Body of pancreas (tissue), 4 donors: ENCODE data around the gene CUEDC2. TPM values are rescaled to one million over a fixed set of nuclear protein-coding genes. Genes with fewer than 3 reads are reported as not detected.
A peak's percentile ranks its signal among the peaks of the same experiment; 100 is the strongest.

Experiments used
- ATAC-seq: fragments of 150-250 bp; one replicate; pipeline ENCODE4 v1.9.1; 2016
- DNase-seq, 4 donors: peaks; one replicate each; pipeline ENCODE4 v3.0.0-alpha.2; 2019
- H3K27ac ChIP-seq, 4 donors: fragments of 200-600 bp; sonication (generic); 1 replicate in 3 of 4; 2 replicates in 1 of 4; pipeline versions ENCODE4 v1.5.1 to v1.6.1; 2016 to 2019; ENCODE audit warnings: mild to moderate bottlenecking in 1 of 4, mixed read lengths in 1 of 4, moderate library complexity in 1 of 4
- H3K27me3 ChIP-seq, 2 donors: fragments of 200-600 bp; sonication (generic); one replicate each; pipeline ENCODE4 v1.6.0; 2016; ENCODE audit warnings: mild to moderate bottlenecking in 1 of 2
- H3K36me3 ChIP-seq, 2 donors: fragments of 200-600 bp; sonication (generic); replicated peaks in 1 of 2; 2 replicates each; pipeline ENCODE4 v1.5.1; 2016; ENCODE audit warnings: low read depth in 2 of 2; ENCODE audit not compliant: insufficient read depth in 1 of 2
- H3K4me1 ChIP-seq: fragments of 200-600 bp; sonication (generic); one replicate; pipeline ENCODE4 v1.6.0; 2016
- H3K4me3 ChIP-seq, 2 donors: fragments of 200-600 bp; sonication (generic); 1 replicate in 1 of 2; 2 replicates in 1 of 2; pipeline ENCODE4 v1.5.1; 2016 to 2019
- H3K9me3 ChIP-seq, 3 donors: fragments of 200-600 bp; sonication (generic); 1 replicate in 2 of 3; 2 replicates in 1 of 3; pipeline ENCODE4 v1.5.1; 2016
- CTCF ChIP-seq, 7 experiments: fragments of 450-650 bp in 4 of 7; fragments of 200-600 bp in 3 of 7; sonication (generic) in 3 of 7; IDR thresholded peaks; one replicate each; pipeline ENCODE4 v1.5.1; 2016 to 2019; ENCODE audit warnings: antibody characterized with exemption in 7 of 7
- POLR2A ChIP-seq, 3 donors: fragments of 450-650 bp; IDR thresholded peaks; one replicate each; pipeline ENCODE4 v1.6.1; 2016; ENCODE audit warnings: antibody characterized with exemption in 3 of 3, mild to moderate bottlenecking in 2 of 3
- WGBS, 2 donors: methylation state at CpG; one replicate each; pipeline ENCODE4 v1.1.5; 2017; 5-methylcytosine and 5-hydroxymethylcytosine counted together
- intact Hi-C: fragments of 100-400 bp; cut with DNase I; formaldehyde crosslinking; loops from one replicate; pipeline ENCODE4 v1.15.1; 2023
- total RNA-seq, 2 donors: library from RNA; depleted of rRNA; stranded (reverse); fragments of >200 nt; gene quantifications; one replicate each; pipeline ENCODE4 v1.1.0, GENCODE V29; 2016

Gene CUEDC2
- total RNA-seq, 2 donors from 2014 or later = 30.3 to 35.5 TPM

DNA sequence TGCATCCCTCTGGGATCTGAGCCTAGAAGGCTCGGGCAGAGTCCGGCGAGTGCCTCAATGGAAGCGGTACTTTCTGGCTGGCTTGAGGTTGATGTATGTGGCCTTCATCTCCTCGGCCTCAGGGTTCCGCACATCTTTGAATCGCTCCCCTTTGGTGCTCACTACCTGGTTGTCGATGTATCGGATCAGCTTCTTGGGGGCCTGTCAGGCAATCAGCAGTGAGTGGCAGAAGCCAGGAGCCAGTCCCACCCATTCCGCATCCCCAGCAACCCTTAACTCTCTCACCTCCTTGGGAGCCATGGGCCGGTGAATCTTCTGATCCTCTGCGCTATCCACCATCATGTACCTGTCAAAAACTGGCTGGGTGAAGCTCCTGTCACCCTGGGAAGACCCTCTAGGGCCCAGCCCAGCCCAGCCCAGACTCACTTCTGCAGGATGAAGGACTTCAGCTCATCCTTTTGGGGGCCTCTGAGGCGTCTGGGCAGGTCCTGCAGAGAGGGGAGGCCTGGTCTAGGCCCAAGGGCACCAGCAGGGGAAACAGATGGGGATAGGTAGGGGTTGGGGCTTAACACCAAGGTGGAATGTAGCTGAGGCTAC is 8.9 kb downstream of the CUEDC2 start:
- Histone ChIP-seq H3K4me3 (no peak overlapping the region), H3K27me3 (no peaks in the 10 kb centered on the region), H3K36me3 (no peaks in the 10 kb centered on the region), H3K4me1 (peaks cover 45% of the 10 kb centered on the region), H3K27ac (peak overlapping the region in 1 of 4 donors; percentile 95), H3K9me3 (no peaks in the 10 kb centered on the region)
- ATAC-seq (no peak), DNase-seq (no peak)
- intact Hi-C loops = no loop called here
- TF ChIP-seq POLR2A (IDR thresholded peaks at IDR 0.05) (no peak), CTCF (IDR thresholded peaks at IDR 0.05) (no peak)
- WGBS, 2 donors = 76 to 81% methylated on average over 6 to 13 of the region's 13 CpGs

DNA sequence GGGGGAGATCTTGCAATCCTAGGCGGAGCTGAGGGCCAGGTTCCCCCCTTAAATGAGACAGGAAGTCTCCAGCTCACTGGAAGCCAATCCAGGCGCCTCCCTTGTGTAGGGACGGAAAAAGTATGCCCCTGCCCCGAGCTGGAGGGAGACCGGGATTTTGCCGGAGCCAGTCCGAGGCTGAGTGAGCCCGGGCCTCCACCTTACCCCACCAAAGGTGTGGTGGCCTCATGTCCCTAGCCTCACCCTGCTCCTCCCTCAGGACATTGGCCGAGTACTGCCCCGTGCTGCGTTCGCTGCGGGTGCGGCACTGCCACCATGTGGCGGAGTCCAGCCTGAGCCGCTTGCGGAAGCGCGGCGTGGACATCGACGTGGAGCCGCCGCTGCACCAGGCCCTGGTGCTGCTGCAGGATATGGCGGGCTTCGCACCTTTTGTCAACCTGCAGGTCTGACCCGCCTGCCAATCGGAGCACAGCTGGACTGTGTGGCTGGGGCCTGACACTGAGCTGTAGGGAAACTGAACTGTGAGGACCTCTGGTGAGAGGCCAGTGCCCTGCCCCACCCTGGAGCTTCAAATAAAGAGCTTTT is 9.7 kb downstream of the CUEDC2 start:
- Histone ChIP-seq H3K9me3 (no peaks in the 10 kb centered on the region), H3K27me3 (no peaks in the 10 kb centered on the region), H3K36me3 (no peaks in the 10 kb centered on the region), H3K4me3 (peak overlapping the region in 1 of 2 donors; percentile 24), H3K27ac (peak overlapping the region; percentile 83 to 96 (median 91)), H3K4me1 (peaks cover 45% of the 10 kb centered on the region)
- 1% methylated on average over 8 to 28 of the region's 28 CpGs for WGBS, 2 donors
- DNase-seq (peak; percentile 85 to 88 (median 86)), ATAC-seq (peak; percentile 56)
- no peak for TF ChIP-seq POLR2A (IDR thresholded peaks at IDR 0.05)
- peak; percentile 70 to 90 (median 88) for TF ChIP-seq CTCF (IDR thresholded peaks at IDR 0.05)
- intact Hi-C loops = no loop called here

- peak; percentile 58 to 71 (median 70) for TF ChIP-seq POLR2A (IDR thresholded peaks at IDR 0.05)
- TF ChIP-seq CTCF (IDR thresholded peaks at IDR 0.05) = peak in 1 of 7 experiments; percentile 1
- Histone ChIP-seq H3K27me3 (no peaks in the 10 kb centered on the region), H3K4me3 (peak overlapping the region; percentile 24 to 88), H3K36me3 (no peaks in the 10 kb centered on the region), H3K9me3 (no peaks in the 10 kb centered on the region), H3K4me1 (peaks cover 45% of the 10 kb centered on the region), H3K27ac (peak overlapping the region; percentile 83 to 96 (median 91))
- 0 to 20% methylated on average over 1 to 62 of the region's 62 CpGs for WGBS, 2 donors
- ATAC-seq (peak; percentile 34), DNase-seq (peak; percentile 69 to 75 (median 72))
- intact Hi-C loops = no loop called here
Observed at GRCh38 chr10:102421757-102422512, 10.4 kb downstream of the CUEDC2 start.

GRCh38 chr10:102421507-102421756 is 10.9 kb downstream of the CUEDC2 start:
- intact Hi-C loops = no loop called here

More at GRCh38 chr10:102421507-102421756, 10.9 kb downstream of the CUEDC2 start:
- no peaks in the 10 kb centered on the region for H3K36me3 ChIP-seq
- ATAC-seq (no peak), DNase-seq (no peak)
- 0 to 2% methylated on average over 4 to 10 of the region's 14 CpGs for WGBS, 2 donors
- H3K27me3 ChIP-seq = no peaks in the 10 kb centered on the region
- H3K4me3 ChIP-seq = peak overlapping the region; percentile 24 to 88
- TF ChIP-seq POLR2A (IDR thresholded peaks at IDR 0.05) (no peak), CTCF (IDR thresholded peaks at IDR 0.05) (no peak)
- H3K27ac ChIP-seq = peak overlapping the region; percentile 83 to 96 (median 91)
- no peaks in the 10 kb centered on the region for H3K9me3 ChIP-seq
- peaks cover 45% of the 10 kb centered on the region for H3K4me1 ChIP-seq
